Stimulated activated CD8-positive, alpha-beta memory T cell treated with anti-CD3 and anti-CD28 coated beads, Interleukin-7, amount 100 ng/mL, for 48 hours (primary cell): ENCODE measurements around the gene SLC44A3.

ENCODE experiments used
- DNase-seq, 2 donors: peaks; one replicate each; pipeline ENCODE4 v3.0.0-alpha.2; 2020; ENCODE audit warnings: low read depth in 1 of 2; ENCODE audit errors: extremely low read depth in 1 of 2

SLC44A3 gene, protein sequence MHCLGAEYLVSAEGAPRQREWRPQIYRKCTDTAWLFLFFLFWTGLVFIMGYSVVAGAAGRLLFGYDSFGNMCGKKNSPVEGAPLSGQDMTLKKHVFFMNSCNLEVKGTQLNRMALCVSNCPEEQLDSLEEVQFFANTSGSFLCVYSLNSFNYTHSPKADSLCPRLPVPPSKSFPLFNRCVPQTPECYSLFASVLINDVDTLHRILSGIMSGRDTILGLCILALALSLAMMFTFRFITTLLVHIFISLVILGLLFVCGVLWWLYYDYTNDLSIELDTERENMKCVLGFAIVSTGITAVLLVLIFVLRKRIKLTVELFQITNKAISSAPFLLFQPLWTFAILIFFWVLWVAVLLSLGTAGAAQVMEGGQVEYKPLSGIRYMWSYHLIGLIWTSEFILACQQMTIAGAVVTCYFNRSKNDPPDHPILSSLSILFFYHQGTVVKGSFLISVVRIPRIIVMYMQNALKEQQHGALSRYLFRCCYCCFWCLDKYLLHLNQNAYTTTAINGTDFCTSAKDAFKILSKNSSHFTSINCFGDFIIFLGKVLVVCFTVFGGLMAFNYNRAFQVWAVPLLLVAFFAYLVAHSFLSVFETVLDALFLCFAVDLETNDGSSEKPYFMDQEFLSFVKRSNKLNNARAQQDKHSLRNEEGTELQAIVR

DNA sequence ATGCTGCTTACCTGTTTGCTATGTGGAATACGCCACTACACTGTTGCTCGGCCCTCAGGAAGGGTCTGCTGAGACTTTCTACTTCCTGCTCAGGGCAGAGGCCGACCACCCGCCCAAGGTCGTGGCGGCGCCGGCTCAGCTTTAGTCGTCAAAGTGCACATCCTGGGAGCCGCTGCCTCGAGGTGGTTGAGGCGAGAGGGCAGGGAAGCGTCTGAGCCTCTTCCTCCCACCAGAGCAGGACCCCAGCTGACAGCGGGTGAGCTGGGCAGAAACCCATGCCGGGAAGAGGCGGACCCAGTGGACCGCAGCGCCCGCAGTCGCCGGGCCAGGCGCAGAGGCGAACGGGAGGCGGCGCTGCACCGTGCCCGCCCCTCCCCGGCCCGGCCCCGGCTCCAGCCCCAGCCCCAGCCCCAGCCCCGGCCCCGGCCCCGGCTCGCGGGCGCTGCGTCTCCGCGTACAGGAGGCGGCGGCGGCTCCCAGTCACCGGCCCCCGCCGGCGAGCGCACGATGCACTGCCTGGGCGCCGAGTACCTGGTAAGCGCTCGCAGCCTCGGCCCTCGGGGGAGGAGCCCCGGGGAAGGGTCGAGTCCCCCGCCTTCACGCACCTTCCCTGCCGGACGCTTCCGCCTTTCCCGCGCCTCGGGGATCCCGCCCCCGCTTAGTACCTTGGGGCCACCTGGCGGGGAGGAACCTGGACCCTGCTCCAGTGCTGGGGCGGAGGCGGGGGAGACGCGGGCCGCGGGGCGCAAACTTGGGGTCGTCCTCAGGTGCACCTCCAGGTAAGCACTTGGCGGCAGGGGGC lies at the start of gene SLC44A3:
Gene SLC44A3 (plus strand): TSS at position 413 of the 802 bp plus-strand sequence. CDS start 95 bp downstream, at position 508.
- DNase-seq, result peak in 1 of 2 donors; percentile 9

DNA sequence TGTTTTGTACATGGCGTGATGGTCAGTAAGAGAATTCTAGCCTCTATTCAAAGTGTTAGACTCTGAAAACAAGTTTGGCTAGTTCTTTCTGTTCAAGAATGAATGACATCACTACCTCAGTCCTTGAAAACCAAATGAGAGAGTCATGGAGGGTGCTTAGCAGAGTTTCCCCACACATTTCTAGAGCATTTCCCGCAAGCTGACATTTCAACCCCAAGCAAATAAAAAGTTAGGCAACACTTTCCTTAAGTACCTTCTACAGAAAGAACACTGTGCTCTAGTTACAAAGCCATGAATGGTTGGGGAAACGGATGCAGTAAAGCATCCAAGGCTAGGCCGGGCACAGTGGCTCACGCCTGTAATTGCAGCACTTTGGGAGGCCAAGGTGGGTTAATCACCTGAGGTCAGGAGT lies 47.9 kb upstream of the SLC44A3 start:
- no peak for DNase-seq

DNA sequence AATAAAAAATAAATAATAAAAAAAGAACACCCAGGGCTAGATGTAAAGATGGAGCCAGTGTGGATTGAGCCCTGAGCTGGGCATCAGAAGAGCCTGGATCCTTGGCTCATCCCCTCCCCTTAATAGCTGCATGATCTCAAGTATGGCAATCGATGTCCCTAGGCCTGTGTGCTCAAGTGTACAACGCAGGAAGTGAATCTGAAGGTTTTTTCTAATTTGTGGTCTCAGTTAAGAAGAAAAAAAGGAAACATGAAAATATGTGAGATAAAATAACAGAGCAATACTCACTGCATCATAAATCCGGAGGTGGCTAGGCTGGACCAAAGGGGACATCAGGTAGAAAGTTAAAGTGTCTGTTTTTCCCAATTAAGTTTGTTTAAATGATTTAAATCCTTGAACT lies 47.3 kb upstream of the SLC44A3 start:
- no peak for DNase-seq

DNA sequence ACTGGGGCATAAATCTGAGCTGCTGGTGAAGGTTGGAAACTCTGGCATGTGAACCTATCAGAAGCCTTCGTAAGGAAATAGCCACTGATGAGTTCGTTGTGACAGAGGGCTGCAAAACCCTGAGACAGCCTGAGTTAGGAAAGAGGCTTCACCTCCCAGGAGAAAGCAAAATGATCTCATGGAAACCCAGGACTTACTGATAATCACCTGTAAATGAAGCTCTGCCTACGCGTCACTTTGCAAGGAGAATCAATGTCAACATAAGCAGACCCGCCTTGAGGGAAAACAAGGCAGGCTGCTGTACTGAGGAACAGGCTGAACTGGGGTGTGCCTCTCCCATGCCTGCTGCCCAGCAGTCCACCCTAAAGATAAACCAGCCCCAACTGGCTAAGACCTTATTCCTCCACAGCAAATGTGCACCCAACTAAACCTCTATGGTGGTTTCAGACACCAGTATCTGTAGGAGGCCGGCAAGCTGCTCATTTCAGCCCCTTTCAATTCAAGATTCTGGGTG lies 46.8 kb upstream of the SLC44A3 start:
- DNase-seq, result no peak

DNA sequence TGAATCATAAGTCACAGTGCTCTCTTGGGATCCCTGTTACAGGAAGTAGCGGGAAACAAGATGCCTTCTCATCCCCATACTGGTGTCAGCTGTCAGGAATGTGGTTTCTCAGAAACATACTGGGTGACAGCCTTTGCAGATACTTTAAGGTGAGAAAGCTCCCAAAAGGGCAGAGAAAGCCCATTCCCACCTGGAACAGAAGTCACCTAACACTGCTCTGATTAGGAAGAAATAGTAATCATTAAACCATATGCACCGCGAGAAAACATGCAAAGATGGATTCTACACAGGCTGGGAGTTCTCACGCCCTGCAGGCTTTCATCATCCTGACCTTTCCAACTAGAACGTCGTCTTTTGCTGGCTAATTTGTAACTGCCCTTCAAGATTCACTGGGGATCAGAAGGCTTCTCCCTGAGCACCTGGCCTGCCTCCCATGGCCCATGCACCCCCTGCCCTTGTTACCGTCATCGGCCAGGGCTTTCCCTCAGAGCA lies 46.2 kb upstream of the SLC44A3 start:
- DNase-seq, result no peak

DNA sequence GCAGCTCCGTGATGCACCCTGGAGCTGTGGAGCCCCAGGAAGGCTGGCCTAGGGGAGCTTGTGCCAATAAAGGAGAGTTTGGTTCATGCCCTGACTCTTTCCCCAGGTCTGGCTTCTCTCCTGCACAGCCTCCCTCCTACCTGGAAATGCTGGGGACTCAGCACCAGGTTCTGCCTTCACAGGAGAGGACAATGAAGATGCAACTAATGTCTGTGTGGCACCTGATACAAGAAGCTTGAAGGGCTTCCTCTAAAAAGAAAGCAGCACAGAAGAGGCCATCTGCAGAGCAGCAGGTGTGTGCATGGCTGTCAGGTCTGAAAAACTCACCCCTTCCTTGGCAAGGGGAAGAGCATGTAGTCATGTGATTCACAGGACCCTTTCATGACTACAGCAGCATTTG lies 43.7 kb upstream of the SLC44A3 start:
- no peak for DNase-seq

DNA sequence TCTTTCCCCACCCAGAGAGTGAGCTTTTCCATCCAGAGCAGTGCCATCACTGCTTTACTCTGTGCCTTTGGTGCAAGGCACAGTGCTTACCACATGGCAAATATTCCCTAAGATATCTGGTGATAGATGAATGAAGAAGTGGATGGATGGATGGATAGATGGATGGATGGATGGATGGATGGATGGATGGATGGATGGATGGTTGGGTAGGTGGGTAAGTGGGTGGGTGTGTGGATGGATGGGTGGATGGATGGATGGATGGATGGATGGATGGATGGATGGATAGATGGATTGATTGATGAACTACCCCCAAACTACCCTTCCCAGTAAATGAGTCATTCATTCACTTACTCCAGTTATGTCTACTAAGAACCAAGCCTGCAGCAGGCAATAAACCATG lies 42.9 kb upstream of the SLC44A3 start:
- DNase-seq, result no peak

DNA sequence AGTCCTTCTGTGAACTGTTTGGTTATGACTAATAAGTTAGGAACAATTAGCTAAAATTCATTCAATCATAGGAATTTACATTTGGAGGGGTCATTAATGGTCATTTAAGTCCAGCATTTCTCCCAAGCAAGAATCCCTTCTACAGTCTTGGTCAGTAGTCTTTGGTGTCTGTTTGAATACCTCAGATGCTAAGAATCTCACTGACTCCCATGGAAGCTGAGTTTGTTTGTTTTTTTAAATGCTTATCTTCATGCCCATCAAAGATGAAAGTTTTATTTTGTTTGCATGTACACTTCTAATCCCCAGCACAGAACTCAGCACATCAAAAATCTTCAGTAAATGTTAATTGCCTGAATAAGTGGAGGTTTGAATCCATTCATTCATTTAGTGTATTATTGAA lies 41.3 kb upstream of the SLC44A3 start:
- no peak for DNase-seq

DNA sequence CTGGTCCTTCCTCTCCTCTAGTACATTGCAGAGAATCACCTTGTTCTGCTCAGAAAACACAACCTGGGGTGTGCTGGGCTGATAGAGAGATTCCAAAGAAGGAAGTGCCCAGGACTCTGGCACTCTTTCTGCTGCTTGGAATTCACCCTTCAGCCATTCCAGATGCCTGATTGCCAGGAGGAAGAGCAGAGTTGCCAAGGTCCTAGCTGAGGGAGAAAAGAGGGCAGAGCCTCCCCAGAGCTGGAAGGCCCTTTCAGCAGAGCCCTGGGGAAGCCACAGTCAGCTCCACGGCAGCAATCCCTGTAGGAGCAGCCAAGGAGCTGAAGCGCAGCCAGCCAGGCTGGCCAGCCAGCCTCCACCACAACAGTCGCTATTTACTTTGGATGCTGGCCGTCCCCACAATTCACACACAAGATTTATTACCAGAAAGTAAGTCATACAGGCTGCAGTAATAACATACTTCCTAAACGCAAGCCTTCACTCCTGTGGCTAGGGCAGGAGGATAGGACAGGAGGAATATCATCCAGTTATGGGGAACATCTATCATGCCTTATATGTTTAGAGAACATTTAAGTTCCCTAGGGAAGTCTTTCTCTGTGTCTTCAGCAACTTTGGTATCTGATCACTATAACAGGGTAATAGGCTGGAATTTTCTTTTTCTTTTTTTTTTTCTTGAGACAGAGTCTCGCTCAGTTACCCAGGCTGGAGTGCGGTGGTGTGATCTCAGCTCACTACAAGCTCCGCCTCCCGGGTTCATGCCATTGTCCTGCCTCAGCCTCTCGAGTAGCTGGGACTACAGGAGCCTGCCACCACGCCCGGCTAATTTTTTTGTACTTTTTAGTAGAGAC lies 36.6 kb upstream of the SLC44A3 start:
- DNase-seq, result no peak

DNA sequence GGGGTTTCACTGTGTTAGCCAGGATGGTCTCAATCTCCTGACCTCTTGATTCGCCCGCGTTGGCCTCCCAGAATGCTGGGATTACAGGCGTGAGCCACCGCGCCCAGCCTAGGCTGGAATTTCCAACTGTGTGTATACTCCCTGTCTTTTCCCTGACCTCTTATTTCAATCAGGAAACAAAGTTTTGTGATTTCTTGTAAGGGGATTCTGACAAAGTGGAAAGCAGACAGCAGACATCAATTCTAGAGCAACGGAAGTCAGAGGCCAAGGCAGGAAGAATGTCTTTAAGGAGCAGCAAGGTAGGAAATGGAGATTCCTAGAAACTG lies 36.0 kb upstream of the SLC44A3 start:
- no peak for DNase-seq

DNA sequence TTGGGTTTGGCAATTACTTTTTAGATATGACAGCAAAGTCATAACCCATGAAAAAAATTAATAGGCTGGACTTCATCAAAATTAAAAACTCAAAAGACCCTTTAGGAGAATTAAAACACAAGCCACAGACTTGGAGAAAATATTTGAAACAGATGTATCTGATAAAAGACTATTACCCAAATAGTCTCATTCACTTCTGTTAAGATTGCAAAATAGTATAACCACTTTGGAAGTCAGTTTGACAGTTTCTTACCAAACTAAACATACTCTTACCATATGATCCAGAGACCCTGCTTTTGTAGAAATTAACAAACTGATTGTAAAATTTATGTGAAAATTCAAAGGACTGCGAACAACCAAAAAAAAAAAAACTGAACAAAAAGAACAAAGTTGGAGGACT lies 32.5 kb upstream of the SLC44A3 start:
- no peak for DNase-seq

DNA sequence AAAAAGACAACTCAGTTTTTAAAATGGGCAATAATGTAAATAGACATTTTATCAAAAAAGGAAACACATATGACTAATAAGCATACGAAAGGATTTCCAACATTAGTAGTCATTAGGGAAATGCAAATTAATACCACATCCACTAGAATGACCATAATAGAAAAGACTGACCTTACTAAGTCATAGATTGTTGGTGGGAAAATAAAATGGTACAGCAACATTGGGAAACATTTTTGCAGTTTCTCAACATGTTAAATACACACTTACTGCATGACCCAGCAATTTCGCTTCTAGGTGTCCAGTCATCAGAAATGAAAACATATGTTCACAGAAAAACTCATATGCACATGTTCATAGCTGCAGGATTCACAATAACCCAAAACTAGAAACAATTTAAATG lies 29.9 kb upstream of the SLC44A3 start:
- DNase-seq, result no peak

DNA sequence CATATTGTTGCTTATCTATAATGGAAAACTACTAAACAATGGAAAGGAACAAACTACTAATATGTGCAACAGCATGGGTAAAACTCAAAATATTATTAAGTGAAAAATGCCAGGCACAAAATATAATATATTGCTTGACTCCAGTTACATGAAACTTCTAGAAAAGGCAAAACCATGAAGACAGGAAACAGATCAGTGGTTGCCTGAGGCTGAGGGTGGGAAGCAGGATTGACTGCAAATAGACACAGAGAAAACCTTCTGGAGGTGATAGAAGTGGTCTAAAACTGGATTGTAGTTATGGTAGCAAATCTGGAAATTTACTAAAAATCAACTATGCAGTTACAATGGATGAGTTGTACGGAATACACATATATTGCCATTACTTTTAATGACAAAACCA lies 29.5 kb upstream of the SLC44A3 start:
- DNase-seq, result no peak

DNA sequence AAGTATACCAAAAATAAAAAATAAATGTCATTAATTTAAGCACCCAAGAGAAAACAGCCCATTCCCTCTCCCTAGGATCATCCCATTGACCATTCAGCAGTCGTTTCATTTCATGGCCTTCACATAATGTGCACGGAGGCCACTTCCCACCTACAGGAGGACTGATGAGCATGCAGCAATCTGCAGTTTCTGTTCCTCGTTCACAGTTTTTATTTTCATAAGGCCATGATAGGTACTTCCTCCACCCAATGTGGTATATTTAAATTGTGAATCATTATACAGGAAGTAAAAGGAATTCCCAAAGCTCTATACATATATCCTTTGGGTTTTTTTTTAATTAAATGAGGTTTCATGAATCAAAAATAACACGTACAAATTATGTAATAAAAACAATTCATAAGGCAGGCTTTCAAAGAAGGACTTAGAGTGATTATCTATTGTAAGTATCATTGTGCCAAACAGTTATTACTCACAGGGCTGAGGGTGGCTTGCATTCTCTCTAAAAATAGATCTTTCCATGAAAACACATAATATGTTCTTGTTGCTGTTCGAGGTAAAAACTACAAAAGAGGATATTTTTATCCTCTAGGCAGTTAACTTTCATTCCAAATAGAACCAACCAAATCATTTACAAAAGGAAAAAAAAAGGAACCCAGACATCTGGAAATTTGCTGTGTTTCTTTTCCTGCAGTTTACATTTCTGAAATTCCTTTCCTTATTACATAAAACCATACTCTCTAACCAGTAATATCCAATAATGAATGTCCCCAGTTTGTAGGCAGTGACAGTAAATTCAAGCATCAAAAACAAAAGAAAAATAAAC lies 27.5 kb upstream of the SLC44A3 start:
- DNase-seq, result no peak

DNA sequence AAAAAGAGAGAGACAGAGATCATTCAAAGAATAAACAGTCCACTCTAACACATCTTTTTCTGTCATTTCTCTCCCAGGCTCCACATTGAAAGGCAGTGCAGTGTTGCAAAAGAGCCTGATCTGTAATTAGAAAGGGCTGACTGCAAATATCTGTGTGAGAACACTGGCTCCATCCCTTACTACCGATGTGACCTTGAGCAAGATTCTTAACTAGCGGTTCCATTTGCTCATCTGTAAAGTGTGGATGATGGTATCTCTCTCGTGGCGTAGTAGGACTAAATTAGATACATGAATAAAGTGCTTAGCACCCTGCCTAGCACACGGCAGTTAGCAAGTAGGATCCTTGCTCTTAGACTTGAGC lies 26.9 kb upstream of the SLC44A3 start:
- DNase-seq, result no peak

DNA sequence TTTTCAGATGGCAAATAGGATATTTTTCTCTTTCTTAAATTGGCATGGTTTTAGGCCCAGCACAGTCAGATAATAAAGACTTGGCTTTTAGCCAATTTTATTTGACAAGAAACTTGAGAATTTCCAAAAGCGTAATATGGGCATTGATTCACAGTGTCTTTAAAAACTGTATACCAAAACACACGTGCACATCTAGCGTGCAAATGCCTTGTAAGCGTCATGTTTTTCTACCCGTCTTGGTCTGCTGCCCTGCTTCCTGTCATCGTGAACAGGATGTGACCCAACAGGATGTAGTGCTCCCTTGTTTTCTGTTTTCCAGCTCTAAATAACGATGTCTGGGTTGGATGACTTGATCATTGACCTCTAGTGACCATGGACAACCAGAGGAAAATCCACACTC lies 24.7 kb upstream of the SLC44A3 start:
- DNase-seq, result no peak

DNA sequence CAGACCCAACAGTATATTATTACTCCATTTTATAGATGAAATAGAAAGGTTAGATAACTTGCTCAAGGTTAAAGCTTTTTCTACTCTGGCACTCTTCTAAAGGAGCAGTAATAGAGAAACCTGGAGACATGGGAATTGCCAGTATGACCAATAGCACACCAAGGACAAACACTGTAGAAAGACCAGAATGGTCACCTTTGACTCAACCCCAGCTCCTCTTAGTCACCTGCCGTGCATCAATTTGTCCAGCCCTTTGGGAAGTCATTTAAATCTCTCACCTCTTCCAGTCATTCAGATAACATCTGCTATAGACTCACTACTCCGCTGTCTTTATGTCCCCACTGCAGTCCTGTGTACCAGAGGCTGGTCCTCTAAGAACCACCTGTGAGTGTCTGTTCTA lies 23.9 kb upstream of the SLC44A3 start:
- no peak for DNase-seq

DNA sequence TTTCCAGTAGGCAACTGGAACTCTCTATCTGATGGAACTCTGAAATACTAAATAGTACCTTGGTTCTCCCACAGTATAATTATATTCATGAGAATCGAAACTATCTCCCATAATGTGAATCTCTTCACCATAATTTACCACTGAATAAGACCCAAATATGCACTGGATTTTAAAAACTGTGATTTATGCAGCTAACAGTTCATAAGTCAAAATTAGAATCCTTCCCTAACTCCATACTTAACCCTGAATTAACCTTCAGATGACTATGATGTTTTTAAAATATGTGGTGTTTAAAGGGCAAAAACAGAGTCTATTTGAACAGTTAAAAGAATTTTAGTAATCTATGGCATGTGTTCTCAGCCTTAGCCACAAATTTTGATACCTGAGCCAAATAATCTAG lies 22.9 kb upstream of the SLC44A3 start:
- DNase-seq, result no peak

DNA sequence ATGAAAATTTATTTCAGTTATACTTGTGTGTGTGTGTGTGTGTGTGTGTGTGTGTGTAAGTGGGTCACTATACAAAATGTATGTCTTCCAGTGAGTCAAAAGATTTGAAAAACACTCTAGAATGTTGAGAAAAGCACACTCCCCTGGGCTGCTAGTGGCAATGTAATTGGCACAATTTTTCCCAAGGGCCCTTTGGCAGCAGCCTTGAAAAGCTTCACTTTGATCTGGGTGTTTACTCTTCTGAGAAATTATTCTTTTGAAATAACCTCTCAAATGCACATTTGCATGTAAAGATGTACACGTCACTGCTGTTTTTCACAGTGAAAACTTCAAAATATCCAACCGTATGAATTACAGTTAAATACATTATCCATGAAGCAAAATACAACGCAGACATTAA lies 22.1 kb upstream of the SLC44A3 start:
- no peak for DNase-seq

DNA sequence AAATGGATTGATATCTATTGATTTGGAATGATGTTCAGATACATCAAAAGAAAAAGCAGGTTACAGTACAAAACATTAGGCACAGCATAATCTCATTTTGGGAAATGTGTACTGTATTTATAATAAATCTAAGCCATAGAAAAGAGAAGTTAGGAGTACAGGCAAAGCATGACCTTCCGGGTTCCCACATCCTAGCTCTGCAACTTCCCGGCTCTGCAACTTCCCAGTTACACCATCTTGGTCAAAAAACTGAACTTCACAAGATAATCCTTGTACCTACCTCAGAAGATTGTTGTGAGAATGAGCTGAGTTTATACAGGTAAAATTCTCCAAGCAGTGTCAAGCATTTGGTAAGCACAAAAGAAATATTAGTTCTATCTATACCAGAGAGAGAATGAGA lies 21.7 kb upstream of the SLC44A3 start:
- no peak for DNase-seq
